Testis (tissue), 3 donors: ENCODE results near the gene AXDND1. TPM values are rescaled to one million over a fixed set of nuclear protein-coding genes. Genes with fewer than 3 reads are reported as not detected.

Source experiments
- DNase-seq: peaks from one replicate; pipeline ENCODE4 v3.0.0-alpha.2; 2019
- H3K27ac ChIP-seq, 2 donors: fragments of 200-600 bp; sonication (generic); one replicate each; pipeline ENCODE4 v1.5.1; 2019
- H3K27me3 ChIP-seq: fragments of 200-600 bp; sonication (generic); one replicate; pipeline ENCODE4 v1.5.1; 2019
- H3K36me3 ChIP-seq: fragments of 200-600 bp; sonication (generic); one replicate; pipeline ENCODE4 v1.5.1; 2017; ENCODE audit warnings: low read depth; ENCODE audit errors: missing control alignments
- H3K4me1 ChIP-seq: fragments of 200-600 bp; sonication (generic); one replicate; pipeline ENCODE4 v1.5.1; 2019
- H3K4me3 ChIP-seq, 2 donors: fragments of 200-600 bp; sonication (generic); one replicate each; pipeline ENCODE4 v1.5.1; 2017 to 2019
- H3K9me3 ChIP-seq: fragments of 200-600 bp; sonication (generic); one replicate; pipeline ENCODE4 v1.5.1; 2017
- CTCF ChIP-seq, 3 experiments: fragments of 450-650 bp in 2 of 3; fragments of 200-600 bp in 1 of 3; sonication (generic) in 1 of 3; IDR thresholded peaks; one replicate each; pipeline ENCODE4 v1.5.1; 2016 to 2019; ENCODE audit warnings: antibody characterized with exemption in 3 of 3, mild to moderate bottlenecking in 2 of 3, moderate library complexity in 1 of 3
- POLR2A ChIP-seq: fragments of 450-650 bp; IDR thresholded peaks from one replicate; pipeline ENCODE4 v1.6.1; 2017; ENCODE audit warnings: antibody characterized with exemption, mild to moderate bottlenecking, moderate library complexity
- WGBS, 2 donors: methylation state at CpG; one replicate each; pipeline ENCODE4 v1.1.5; 2018; 5-methylcytosine and 5-hydroxymethylcytosine counted together
- intact Hi-C: fragments of 100-400 bp; cut with DNase I; formaldehyde crosslinking; loops from one replicate; pipeline ENCODE4 v1.15.1; 2023; ENCODE audit warnings: low total_unique reads
- polyA plus RNA-seq: library from polyadenylated mRNA; stranded (reverse); fragments of 350-450 nt; fragmentation: Illumina TruSeq; extraction: RNeasy Lipid Tissue Mini Kit (QIAGEN cat#74804); gene quantifications from one replicate; pipeline ENCODE4 v1.2.3, GENCODE V29; 2014; ENCODE audit warnings: low read depth, low replicate concordance; ENCODE audit not compliant: insufficient read depth
- total RNA-seq, 2 donors: library from RNA; depleted of rRNA; stranded (reverse); fragments of >200 nt; gene quantifications; one replicate each; pipeline ENCODE4 v1.2.3, GENCODE V29; 2016

Gene AXDND1
- total and polyA plus RNA-seq, 3 donors from 2014 or later, result 21.4 to 58.3 (median 31.5) TPM

- no peak for TF ChIP-seq CTCF (IDR thresholded peaks at IDR 0.05)
- TF ChIP-seq POLR2A, result no peak
- H3K4me1 ChIP-seq, result no peaks in the 10 kb centered on the region
- H3K4me3 ChIP-seq, result no peak overlapping the region
- no peak for DNase-seq
- 91 to 97% methylated on average over 1 of the region's 1 CpG for WGBS, 2 donors
- intact Hi-C loops, result no loop called here
- H3K9me3 ChIP-seq, result no peaks in the 10 kb centered on the region
- H3K36me3 ChIP-seq, result no peaks in the 10 kb centered on the region
- no peak overlapping the region for H3K27ac ChIP-seq
- H3K27me3 ChIP-seq, result no peaks in the 10 kb centered on the region
Measured at GRCh38 chr1:179558078-179558477, 192.3 kb downstream of the AXDND1 start.

GRCh38 chr1:179575497-179576314 is 209.9 kb downstream of the AXDND1 start, which contains the start of gene NPHS2:
NPHS2 (minus strand) TSS chr1:179575948; CDS start chr1:179575864, 84 bp downstream.
- Histone ChIP-seq H3K27ac (no peak within 1 kb of the TSS), H3K27me3 (no peaks in the 10 kb centered on the region), H3K9me3 (no peaks in the 10 kb centered on the region), H3K4me1 (peaks cover 6% of the 10 kb centered on the region), H3K36me3 (no peaks in the 10 kb centered on the region), H3K4me3 (peak within 1 kb of the TSS in 1 of 2 donors; percentile 6)
- intact Hi-C loops, result no loop called here
- TF ChIP-seq CTCF (IDR thresholded peaks at IDR 0.05) (no peak), POLR2A (no peak)
- DNase-seq, result no peak
- 4 to 6% methylated on average over 20 to 77 of the region's 77 CpGs for WGBS, 2 donors

GRCh38 chr1:179576509-179576908 is 210.7 kb downstream of the AXDND1 start:
- Histone ChIP-seq H3K9me3 (no peaks in the 10 kb centered on the region), H3K36me3 (no peaks in the 10 kb centered on the region), H3K27ac (no peak overlapping the region), H3K27me3 (no peaks in the 10 kb centered on the region), H3K4me3 (no peak overlapping the region), H3K4me1 (peaks cover 6% of the 10 kb centered on the region)
- 28 to 44% methylated on average over 5 of the region's 5 CpGs for WGBS, 2 donors
- TF ChIP-seq CTCF (IDR thresholded peaks at IDR 0.05), result no peak
- TF ChIP-seq POLR2A, result no peak
- intact Hi-C loops, result no loop called here
- DNase-seq, result no peak

GRCh38 chr1:179583771-179584320 is 218.1 kb downstream of the AXDND1 start:
- 71 to 80% methylated on average over 5 of the region's 5 CpGs for WGBS, 2 donors
- intact Hi-C loops, result no loop called here
- H3K9me3 ChIP-seq, result no peaks in the 10 kb centered on the region
- H3K27ac ChIP-seq, result no peak overlapping the region
- H3K27me3 ChIP-seq, result no peaks in the 10 kb centered on the region
- H3K4me3 ChIP-seq, result no peak overlapping the region
- no peak for DNase-seq
- TF ChIP-seq POLR2A, result no peak
- no peak for TF ChIP-seq CTCF (IDR thresholded peaks at IDR 0.05)
- no peaks in the 10 kb centered on the region for H3K36me3 ChIP-seq
- no peaks in the 10 kb centered on the region for H3K4me1 ChIP-seq
